NB4 (cell line): Measurements from ENCODE around the gene SHE.
A peak's percentile ranks its signal among the peaks of the same experiment; 100 is the strongest.

Experiments
- DNase-seq: peaks from one replicate; pipeline ENCODE4 v3.0.0; 2010; ENCODE audit warnings: low read depth
- H3K4me3 ChIP-seq: one replicate; pipeline ENCODE4 v1.5.1; 2011; ENCODE audit warnings: mild to moderate bottlenecking, low read depth, low read length, moderate library complexity
- CTCF ChIP-seq: IDR thresholded peaks from one replicate; pipeline ENCODE4 v1.5.1; 2012; ENCODE audit warnings: low read depth, low read length
- MAX ChIP-seq: IDR thresholded peaks from 2 replicates; pipeline ENCODE4 v1.6.1; 2011; ENCODE audit warnings: low read depth, low read length
- MYC ChIP-seq: IDR thresholded peaks from 2 replicates; pipeline ENCODE4 v1.6.1; 2011; ENCODE audit warnings: low read depth, low read length
- POLR2A ChIP-seq: IDR thresholded peaks from 2 replicates; pipeline ENCODE4 v1.6.1; 2011; ENCODE audit warnings: mild to moderate bottlenecking; ENCODE audit not compliant: insufficient read length; ENCODE audit errors: extremely low read depth

SHE gene

GRCh38 chr1:154466921-154467417 is 35.2 kb downstream of the SHE start:
- TF ChIP-seq CTCF (no peak), POLR2A (no peak), MYC (no peak), MAX (no peak)
- no peak overlapping the region for H3K4me3 ChIP-seq
- no peak for DNase-seq

- DNase-seq: no peak
- H3K4me3 ChIP-seq: no peak overlapping the region
- TF ChIP-seq MYC (no peak), POLR2A (no peak), MAX (no peak), CTCF (no peak)
Measured at GRCh38 chr1:154466206-154466605, 36.0 kb downstream of the SHE start.

GRCh38 chr1:154465621-154466195 is 36.5 kb downstream of the SHE start:
- H3K4me3 ChIP-seq: no peak overlapping the region
- TF ChIP-seq CTCF: no peak
- no peak for TF ChIP-seq POLR2A
- TF ChIP-seq MYC: no peak
- TF ChIP-seq MAX: no peak
- no peak for DNase-seq

GRCh38 chr1:154463512-154463990 is 38.7 kb downstream of the SHE start:
- peak; percentile 68 for DNase-seq
- TF ChIP-seq CTCF: no peak
- no peak for TF ChIP-seq MAX
- TF ChIP-seq MYC: no peak
- TF ChIP-seq POLR2A: no peak
- H3K4me3 ChIP-seq: no peak overlapping the region

- no peak for DNase-seq
- no peak for TF ChIP-seq CTCF
- TF ChIP-seq POLR2A: no peak
- TF ChIP-seq MYC: no peak
- TF ChIP-seq MAX: no peak
Measured at GRCh38 chr1:154460695-154461260, 41.4 kb downstream of the SHE start.

More at GRCh38 chr1:154460695-154461260, 41.4 kb downstream of the SHE start:
- no peak overlapping the region for H3K4me3 ChIP-seq
